ENCODE results near the gene KPNA6.
"Not testable (repeated sequence)": the region's sequence is repeated elsewhere in the genome, so short reads cannot be mapped to it uniquely, and the experiment has no call there.

KPNA6 gene

GRCh38 chr1:32143302-32143695 is 35.4 kb downstream of the KPNA6 start:
- DNase-seq, result not testable (repeated sequence)

DNA sequence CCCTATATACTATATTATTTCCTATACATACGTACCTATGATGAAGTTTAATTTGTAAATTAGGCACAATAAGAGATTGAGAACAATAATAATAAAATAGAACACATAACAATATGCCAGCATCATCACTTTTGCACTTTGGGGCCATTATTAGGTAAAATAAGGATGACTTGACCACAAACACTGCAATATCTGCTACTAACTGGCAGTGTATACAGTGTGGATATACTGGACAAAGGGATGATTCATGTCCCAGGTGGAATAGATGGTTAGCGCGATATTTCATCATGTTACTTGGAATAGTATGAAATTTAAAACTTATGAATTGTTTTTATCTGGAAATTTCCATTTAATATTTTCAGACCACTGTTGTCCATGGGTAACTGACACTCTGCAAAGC is 36.2 kb downstream of the KPNA6 start:
- DNase-seq, result no peak

DNA sequence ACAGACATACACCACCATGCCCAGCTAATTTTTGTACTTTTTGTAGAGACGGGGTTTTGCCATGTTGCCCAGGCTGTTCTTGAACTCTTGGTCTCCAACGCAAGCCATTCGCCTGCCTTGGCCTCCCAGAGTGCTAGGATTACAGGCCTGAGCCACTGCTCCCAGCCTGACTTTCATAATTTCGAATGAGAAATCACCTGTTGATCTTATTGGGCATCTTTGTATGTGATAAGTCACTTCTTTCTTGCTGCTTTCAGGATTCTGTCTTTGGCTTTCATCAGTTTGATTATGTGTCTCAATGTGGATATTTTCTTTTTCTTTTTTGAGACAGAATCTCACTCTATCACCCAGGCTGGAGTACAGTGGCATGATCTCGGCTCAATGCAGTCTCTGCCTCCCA is 39.9 kb downstream of the KPNA6 start:
- DNase-seq, result not testable (repeated sequence)

DNA sequence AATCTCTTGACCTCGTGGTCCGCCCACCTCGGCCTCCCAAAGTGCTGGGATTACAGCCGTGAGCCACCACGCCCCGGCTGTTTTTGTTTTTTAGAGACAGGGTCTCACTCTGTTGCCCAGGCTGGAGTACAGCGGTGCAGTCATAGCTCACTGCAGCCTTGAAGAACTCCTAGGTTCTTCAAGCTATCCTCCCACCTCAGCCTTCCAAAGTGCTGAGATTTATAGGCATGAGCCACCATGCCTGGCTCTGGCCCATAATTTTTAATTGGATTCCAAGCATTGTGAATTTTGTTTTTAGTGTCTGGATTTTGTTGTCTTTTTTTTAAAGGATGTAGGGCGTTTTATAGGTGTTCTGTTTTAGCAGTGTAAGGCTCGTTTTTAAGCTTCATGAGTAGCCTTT is 43.0 kb downstream of the KPNA6 start:
- no peak for DNase-seq

GRCh38 chr1:32151319-32151787 is 43.5 kb downstream of the KPNA6 start:
- DNase-seq, result no peak

DNA sequence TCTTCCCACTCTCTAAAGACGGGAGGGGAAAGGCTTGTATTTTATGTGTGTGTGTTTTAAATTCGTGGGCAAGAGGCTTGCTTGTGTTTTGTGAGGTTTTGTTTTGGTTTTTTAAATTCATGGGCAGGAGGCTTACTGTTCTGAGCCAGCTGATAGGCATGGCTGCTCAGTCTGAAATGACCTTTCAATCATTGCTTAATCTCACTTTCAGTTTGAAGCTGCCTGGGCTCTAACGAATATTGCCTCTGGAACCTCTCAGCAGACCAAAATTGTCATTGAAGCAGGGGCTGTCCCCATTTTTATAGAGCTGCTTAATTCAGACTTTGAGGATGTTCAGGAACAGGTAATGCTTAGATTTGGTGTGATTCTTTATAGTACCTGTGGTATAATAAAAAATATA is 51.3 kb downstream of the KPNA6 start:
- no peak for DNase-seq

- DNase-seq, result no peak
Observed at GRCh38 chr1:32163405-32163804, 55.5 kb downstream of the KPNA6 start.

- DNase-seq, result not testable (repeated sequence)
Observed at GRCh38 chr1:32165633-32166032, 57.8 kb downstream of the KPNA6 start.

GRCh38 chr1:32170991-32171390 is 63.1 kb downstream of the KPNA6 start:
- no peak for DNase-seq

DNA sequence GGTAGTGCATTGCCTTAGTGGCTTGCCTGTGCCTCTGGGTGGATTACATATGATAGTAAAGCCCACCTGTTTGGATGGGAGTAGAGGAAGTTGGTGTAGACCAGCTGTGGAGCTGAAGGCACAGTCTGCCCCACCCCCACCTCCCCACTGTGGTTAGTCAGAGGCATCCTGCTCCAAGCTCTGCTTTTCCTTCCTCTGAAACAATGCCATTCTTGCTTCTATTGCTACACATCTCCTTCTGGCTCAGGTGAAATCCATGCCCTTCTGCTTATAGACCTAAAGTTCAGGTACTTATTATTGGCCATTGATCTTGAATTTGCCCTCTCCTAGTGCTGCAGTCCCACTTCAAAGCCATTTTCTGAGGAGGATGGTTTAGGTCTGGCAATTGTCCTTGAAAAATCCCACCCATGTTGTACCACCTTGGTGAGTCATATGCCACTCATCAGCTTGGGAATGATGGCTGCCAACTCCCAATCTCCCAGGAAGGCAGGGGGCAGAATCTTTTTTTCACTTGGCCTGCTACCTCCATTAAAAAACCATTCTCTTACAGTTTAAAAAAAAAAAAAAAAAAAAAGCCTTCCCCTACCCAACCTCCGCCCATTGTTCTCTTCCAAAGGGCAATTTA is 64.9 kb downstream of the KPNA6 start:
- DNase-seq, result no peak

- no peak for DNase-seq
Observed at GRCh38 chr1:32178380-32179192, 70.7 kb downstream of the KPNA6 start.

- no peak for DNase-seq
Observed at GRCh38 chr1:32179193-32179442, 71.3 kb downstream of the KPNA6 start.

DNA sequence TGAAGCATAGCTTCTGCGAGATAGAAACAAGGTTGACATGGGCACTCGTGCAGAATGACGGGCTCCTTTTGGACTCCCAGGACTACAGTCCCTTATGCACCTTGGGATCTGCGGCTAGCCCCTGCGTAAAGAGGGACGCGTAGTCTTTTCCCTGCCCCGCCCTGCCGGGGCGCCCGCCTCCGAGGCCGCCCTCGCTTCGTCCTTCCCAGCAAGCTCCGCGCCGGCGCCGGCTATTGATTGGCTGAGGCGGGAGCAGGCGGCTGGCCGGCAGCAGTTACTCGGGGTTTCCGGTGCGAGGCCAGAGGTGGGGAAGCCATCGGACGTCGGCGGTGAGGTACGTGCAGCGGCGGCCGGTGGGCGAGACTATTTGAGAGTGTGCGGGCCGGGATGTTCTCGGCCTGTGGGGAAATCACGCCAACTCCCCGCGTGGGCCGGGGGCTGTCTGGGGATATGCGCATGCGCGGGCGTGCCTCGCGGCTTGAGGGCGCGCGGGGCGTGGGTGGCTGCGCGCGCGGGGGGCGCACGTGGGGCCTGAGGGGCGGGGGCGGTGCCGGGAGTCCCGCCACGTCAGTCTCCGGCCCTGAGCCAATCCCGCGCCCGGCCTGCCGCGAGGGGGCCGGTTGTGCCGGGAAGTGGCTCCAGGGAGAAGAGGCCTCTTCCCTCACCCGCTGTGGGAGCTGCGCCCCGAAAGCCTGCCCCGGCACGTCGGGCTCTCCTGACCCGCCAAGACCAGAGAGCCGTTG is 71.8 kb downstream of the KPNA6 start, which contains the start of gene TXLNA:
TXLNA (plus strand) TSS at position 233 of the 743 bp plus-strand sequence. CDS start 671 bp downstream, outside the sequence.
- DNase-seq, result peak; percentile 88 to 91

- DNase-seq, result peak; percentile 11 to 39
Observed at GRCh38 chr1:32180186-32181060, 72.6 kb downstream of the KPNA6 start.

GRCh38 chr1:32181065-32181464 is 73.2 kb downstream of the KPNA6 start:
- DNase-seq, result no peak

DNA sequence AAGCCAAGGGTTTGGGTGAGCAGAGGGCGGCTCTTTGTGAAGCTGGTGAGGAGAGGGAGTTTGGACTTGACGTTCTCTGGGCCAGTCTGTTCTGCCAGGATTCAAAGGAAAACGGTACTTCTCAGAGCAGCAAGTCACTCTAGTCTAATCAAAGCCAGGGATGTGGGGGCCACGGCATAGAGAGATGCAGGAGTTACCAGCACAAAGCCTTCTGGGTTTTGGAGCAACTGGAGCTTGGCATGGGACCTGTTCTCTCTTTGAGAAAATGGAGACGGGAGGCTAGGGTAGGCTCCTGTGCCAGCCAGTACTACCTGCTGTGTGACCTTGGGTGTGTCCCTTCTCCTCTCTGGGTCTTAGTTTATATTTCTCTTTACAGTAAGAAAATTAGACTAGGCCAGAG is 73.7 kb downstream of the KPNA6 start:
- DNase-seq, result no peak

GRCh38 chr1:32182060-32182459 is 74.2 kb downstream of the KPNA6 start:
- no peak for DNase-seq

DNA sequence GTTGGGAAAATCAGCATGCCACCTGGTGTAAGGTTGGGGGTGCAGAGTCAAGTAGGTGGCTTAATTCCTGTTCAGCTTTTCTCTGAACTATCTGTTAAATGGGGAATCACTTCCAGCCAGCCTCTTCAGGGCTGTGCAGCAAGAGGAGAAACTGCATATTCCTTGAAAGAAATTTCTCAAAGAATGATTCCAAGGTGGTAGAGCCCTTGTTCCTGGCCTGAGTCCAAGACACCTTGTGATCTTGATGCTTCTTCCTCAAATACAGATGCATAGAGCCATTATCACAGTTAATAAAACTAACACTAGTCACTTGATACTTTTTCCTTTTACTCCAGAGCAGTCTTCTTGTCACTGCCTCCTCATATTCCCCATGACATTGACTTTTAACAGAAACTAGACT is 76.8 kb downstream of the KPNA6 start:
- DNase-seq, result no peak

- DNase-seq, result no peak
Observed at GRCh38 chr1:32186077-32186476, 78.2 kb downstream of the KPNA6 start.

DNA sequence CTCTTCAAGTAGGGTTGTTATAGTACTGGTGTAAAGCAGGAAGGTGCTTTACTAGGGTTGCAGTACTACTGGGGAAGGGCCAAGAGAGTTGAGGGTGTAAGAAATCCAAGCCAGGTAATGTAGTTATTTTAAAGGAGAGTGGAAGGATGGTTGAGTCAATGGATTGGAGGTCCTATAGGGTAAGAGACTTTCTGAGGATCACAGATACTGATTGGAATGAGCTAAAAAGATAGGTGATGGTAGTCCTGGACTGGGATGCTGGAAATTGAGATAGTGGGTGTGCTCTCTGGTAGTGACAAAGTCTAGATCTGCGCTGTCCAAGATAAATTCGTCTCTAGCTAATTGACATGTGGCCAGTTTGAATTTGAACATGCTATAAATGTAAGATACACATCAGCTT is 78.6 kb downstream of the KPNA6 start:
- DNase-seq, result no peak

DNA sequence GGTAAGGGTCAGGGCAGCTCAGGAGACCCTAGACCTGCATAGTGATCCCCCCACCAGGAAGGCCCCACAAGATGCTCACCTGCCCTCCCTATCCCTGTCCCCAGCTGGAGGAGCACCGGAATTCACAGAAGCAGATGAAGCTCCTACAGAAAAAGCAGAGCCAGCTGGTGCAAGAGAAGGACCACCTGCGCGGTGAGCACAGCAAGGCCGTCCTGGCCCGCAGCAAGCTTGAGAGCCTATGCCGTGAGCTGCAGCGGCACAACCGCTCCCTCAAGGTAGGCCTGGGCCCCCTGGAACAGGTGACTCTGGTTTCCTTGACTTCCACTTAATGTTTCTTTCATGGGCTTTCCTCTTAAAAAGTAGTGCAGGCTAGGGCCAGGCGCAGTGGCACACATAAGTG is 80.0 kb downstream of the KPNA6 start:
- DNase-seq, result no peak

DNA sequence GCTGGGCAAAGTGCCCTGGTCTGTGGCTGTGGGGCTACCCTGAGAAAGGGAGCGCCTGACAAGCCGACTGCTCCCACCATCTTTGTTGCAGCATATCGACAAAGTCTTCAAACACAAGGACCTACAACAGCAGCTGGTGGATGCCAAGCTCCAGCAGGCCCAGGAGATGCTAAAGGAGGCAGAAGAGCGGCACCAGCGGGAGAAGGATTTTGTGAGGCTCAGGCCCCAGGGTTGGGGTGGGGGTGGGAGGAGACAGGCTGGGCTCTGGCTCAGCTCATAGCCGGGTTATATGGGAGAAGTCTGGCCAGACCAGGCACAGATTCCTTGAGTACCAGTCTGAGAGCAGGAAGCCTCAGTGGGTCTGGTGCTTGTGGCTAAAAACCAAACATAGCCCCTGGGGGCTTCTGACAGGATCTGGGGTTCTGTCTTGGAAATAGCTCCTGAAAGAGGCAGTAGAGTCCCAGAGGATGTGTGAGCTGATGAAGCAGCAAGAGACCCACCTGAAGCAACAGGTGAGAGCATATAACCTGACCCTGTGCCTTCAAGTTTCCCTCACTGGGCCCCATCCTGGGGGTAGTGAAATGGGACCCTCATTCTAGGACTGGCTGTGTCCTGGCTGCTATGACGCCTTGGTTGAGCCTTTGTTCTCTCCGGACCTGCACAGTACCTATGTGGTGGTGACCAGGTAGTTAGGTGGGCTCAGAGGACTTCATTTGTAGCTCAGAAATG is 84.5 kb downstream of the KPNA6 start:
- DNase-seq, result no peak

Data from CD4-positive, alpha-beta T cell treated with Interferon alpha-2 for 1 hour (primary cell).